NCI-H1417 treated with DMSO at 0.1 percent for 48 hours (cell line): Measurements from ENCODE around the gene TNS3.

Experiments used
- DNase-seq: peaks from one replicate; lab custom pipeline; 2025; lab: John Stamatoyannopoulos, UW

Gene TNS3

GRCh38 chr7:47303014-47303694, 278.8 kb downstream of the TNS3 start:
- no peak for DNase-seq

DNA sequence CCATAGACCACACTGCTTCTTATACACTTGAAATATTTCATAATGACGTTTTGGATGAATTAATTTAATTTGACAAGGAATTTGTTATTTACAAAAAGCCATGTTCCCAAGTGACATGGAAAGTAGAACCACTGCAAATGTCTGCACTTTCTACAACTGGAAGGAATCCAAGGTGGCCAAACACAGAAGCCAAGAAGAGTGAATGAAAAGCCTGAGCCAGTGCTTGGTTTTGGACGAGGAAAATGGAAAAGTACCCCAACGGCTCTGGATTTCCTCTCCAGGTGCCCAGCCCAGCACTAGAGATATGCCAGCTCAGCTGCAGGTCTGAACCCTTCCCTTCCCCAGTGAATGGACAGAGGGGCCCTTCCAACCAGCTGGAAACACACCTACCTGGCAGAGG, 279.4 kb downstream of the TNS3 start:
- no peak for DNase-seq

DNA sequence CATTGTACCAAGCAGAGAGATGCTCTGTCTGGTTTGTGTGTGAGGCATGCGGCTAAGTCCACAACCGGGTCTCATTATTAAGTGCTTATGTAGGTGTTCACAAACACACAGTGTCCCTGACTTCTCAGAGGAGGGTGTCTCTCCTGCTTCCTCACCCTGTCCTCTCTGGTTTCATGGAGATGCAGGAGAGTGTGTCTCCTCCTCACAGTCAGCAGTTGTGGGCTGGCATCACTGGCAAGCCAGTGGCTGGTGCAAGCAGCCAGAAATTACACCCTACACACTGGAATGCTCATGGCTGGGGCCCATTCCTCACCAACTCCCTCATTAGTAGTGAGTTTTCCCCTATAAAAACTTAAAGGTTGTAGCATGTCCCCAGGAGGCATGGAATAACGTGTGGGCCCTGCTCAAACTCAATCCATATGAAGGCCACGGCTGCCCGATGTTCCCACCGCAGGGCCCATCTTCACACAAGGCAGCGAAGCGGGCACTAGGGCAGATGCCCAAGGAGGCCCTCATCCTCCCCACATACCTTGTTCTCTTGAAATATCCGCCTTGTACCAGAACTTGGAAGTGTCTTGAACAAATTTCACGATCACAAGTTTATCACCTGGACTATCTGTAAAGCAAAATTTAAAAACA, 280.1 kb downstream of the TNS3 start:
- DNase-seq: no peak

DNA sequence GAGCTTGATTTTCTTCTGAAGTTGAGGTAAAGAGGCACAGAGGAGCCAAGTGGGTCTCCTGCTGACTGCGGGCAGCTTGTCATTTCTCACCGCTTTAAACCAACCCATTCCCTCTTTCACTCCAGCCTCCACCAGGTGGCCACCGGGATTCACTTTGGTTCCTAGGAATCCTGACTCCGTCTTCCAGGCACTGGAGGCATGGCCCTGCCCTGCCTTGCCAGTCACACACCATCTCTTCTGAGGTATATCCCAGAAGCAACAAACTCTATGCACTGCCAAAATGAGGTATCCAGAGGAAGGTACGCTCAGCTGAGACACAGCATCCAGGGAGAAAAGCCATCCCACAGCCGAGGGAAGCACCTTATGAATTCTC, 280.8 kb downstream of the TNS3 start:
- no peak for DNase-seq

DNA sequence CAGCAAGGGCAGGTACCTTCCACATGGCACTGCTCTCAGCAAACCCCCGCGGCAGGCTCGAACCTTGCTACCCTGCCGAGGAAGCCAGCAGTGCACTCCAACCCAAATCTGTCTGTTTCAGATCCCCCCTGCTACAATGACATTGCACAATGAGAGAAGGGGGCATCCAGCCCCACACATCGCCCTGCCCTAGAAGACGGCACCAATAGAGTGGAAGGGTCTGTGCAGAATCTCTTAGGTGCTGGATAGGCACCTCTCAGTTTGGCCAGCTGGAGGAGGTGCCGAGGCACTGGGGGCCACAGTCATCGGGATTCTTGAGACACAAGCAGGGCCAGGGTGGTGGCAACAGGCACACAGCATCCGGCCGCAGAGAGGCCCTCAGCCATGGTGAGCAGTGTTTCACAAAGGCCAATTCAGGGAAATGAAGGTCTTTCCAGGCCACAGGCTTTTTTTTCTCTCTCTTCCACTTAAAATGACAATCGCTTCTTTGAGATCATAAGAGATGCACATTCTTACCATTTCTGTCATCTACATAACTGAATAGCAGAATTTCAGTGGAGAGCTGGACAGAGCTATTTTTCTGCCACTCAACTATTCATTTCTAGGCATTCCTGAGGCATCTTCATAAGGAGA, 281.3 kb downstream of the TNS3 start:
- DNase-seq: no peak

- no peak for DNase-seq
These were observed 282.4 kb downstream of the TNS3 start for GRCh38 chr7:47299496-47299895.

DNA sequence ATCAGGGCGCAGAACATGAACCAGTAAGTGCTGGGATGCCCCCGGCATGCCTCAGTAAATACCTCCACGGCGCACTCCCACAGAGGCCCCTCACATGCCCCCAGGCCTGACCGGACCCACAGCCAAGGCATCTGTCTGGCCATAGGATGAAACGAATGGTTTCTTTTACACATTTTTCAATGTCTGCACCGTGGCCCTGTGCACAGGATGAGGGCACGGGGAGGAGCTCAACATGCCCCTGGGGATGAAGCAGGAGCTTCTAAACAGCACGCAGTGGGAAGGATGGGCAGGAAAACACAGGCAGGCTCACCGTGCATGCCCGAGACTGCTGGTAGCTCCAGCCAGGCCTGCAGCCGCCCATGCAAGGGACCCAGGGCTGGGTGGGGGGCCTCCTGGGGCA, 283.3 kb downstream of the TNS3 start:
- no peak for DNase-seq

DNA sequence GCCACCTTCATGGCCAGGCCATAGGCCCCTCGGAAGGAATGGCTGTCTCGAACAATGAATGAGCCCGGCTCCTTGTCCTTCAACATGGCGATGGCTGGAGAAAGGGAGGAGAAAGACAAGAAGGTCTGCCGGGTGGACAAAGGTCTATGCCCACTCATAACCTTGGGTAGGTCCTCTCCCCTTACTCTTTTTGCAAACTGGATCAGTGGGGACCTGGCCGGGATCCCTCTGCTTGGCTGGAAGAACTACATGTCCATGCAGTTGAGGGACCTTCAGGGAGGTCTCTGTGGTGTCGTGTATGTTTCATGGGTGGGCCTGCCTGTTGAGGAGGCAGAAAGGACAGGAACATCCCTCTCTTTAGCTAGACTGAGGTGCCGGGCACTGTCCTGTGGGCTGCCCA, 284.8 kb downstream of the TNS3 start:
- no peak for DNase-seq

GRCh38 chr7:47295606-47296005, 286.3 kb downstream of the TNS3 start:
- DNase-seq: no peak

DNA sequence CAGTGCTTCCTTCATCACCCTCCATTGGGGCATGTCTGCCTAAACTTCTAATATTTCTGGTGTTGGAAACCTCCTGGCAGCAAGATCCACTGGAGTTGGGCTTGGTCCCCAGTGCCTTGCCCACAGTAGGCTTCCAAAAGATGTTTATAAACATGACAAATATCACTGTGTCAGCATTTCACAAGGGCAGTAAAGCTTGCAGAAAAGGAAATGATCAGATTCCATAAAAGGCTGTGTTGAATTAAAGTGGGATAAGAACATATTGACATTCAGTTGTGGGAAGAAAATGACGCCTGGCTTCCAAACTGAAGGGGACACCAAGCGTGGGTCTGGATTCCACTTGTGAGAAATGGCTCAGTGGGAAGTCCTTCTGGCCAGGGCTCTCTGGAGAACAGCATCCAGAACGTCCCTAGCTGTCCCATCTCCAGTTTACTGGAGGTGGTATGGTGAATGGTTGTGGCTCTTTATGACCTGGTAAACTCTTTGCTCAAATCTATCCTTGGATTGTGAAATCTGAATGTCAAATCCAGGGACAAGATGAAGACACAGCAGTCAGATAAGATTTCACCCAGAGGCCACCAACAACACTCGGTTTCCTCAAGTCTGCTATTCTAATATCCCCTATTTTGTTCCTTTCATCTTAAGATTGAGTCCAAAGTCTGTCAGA, 287.2 kb downstream of the TNS3 start:
- DNase-seq: no peak

- DNase-seq: no peak
These were observed 287.9 kb downstream of the TNS3 start for GRCh38 chr7:47293884-47294555.

GRCh38 chr7:47292832-47293309, 289.0 kb downstream of the TNS3 start:
- DNase-seq: no peak

- no peak for DNase-seq
These were observed 290.3 kb downstream of the TNS3 start for GRCh38 chr7:47291461-47292081.

GRCh38 chr7:47290867-47291266, 291.0 kb downstream of the TNS3 start:
- DNase-seq: no peak

DNA sequence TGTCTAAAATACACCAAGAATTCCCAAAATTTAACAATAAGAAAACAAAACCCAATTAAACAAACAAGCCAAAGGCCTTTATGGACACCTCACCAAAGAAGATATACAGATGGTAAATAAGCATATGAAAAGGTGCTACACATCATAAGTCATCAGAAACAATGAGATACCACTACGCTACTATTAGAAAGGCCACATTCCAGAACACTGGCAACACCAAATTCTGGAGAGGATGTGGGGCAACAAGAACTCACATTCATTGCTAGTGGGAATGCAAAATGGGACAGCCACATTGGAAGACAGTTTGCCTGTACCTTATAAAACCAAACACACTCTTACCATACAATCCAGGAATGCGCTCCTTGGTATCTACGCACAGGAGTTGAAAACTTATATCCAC, 291.4 kb downstream of the TNS3 start:
- no peak for DNase-seq

GRCh38 chr7:47288060-47288459, 293.9 kb downstream of the TNS3 start:
- no peak for DNase-seq

DNA sequence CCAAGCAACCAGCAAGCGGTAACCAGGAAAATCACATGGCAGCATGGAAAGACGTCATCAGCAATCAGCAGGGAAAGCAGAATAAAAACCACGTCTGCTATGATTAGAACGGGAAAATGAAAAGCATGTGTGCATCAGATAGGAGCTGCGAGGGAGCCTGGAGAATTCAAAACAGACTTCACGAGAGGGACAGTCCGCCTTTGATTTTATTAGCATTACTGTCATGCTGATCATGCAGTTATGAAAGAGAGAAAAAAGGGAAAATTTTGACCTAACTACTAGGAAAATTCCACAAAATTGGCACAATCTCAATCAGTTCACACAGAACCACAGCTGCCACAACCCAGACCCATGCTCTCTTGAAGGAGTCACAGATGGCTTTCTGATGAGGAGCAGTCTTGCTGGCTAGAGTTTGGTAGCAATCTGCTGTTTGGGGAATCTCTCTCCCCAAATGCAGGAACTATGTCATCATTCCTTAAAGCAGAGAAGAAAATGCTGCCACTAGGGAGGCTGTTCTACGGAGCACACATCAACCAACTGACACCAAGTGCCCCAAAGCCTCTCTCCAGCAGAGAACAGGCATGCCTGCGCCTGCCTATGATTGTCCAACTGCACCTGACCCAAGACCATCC, 295.9 kb downstream of the TNS3 start:
- DNase-seq: no peak

DNA sequence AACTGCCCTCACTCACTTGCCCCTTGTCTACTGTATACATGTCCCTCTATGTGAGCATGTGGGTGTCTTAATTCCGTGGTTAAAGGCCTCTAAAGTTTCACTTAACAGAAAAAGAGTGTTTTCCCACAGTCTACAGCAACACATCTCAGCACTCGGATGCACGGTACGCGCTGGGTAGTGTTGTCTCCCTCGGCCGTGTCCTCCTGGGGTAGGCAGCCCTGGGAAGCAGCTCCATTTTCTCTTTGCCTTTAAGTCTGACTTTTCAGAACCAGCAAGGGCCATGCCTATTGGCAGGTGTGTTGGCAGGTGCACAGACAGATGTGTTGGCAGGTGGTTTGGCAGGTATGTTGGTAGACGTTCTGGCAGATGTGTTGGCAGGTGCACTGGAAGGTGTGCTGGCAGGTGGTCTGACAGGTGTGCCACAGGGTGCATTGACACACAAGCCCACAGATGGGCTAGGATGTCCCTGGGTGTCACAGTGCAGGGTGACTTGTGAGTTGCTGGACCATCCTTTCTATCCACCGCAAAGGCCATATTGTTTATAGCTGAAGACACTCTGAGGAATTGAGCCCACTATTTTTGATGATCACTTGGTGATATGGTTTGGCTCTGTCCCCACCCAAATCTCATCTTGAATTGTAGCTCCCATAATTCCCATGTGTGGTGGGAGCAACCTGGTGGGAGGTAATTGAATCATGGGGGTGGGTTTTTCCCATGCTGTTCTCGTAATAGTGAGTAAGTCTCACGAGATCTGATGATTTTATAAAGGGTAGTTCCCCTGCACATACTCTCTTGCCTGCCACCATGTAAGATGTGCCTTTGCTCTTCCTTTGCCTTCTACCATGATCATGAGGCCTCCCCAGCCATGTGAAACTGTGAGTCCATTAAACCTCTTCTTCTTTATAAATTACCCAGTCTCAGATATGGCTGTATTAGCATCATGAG, 296.9 kb downstream of the TNS3 start:
- no peak for DNase-seq

DNA sequence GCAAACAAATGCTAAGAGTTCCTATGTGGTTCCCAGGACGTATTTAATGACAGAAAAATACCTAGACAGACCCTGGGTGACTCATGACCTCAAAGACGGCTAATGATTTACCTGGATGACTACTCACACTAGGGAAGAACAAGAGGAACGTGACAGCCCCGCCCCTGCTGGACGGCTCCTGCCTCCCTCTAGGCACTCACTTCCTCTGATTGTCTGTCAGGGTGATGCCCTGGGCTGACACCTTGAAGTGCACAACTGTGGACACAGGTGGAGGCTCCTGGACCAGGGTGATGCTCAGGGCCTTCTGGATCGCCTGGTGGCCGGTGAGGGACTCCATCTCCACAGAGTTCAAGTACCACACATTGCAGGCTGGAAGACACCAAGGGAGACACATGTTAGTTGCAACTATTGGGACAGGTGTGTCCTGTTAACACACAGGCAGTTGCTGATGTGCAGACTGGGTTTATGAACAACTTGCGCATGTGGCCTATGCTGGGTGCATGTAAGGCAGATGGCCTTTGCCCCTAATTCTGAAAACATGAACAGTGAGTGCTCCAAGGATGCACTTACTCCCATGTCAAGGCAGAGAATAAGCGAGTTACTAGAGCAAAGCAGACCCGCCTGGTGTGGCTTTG, 298.3 kb downstream of the TNS3 start:
- no peak for DNase-seq
